Retinal pigment epithelial cell (primary cell): ENCODE results near the gene NYAP2.

ENCODE experiments used
- DNase-seq: peaks from one replicate; pipeline ENCODE4 v3.0.0-alpha.2; 2010; ENCODE audit warnings: low read depth
- H3K4me3 ChIP-seq: 2 replicates; pipeline ENCODE4 v1.5.1; 2011; ENCODE audit warnings: mild to moderate bottlenecking, low read length, control low read depth, moderate library complexity
- TF ChIP-seq, protein P1 (sequence below): conservative IDR thresholded peaks from 2 replicates; pipeline ENCODE4 v1.5.1; 2011; ENCODE audit warnings: low read depth, low read length, control low read depth, inconsistent platforms

The NYAP2 gene

DNA sequence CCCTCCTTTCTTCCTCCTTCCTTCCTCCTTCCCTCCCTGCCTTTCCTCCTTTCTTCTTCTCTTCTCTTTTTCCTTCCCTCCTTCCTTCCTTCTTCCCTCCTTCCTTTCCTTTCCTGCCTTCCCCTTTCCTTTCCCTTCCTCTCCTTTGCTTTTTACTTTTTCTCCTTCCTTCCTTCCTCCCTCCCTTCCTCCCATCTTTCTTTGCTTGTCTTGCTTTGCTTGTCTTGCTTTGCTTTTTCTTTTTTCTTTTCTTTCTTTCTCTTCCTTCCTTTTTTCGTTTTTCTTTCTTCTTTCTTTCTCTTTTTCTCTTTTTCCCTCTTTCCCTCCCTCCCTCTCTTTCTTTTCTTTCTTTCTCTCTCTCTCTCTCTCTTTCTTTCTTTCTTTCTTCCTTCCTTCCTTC is 113.0 kb downstream of the NYAP2 start:
- no peak overlapping the region for H3K4me3 ChIP-seq
- no peak for DNase-seq
- TF ChIP-seq, protein P1, sequence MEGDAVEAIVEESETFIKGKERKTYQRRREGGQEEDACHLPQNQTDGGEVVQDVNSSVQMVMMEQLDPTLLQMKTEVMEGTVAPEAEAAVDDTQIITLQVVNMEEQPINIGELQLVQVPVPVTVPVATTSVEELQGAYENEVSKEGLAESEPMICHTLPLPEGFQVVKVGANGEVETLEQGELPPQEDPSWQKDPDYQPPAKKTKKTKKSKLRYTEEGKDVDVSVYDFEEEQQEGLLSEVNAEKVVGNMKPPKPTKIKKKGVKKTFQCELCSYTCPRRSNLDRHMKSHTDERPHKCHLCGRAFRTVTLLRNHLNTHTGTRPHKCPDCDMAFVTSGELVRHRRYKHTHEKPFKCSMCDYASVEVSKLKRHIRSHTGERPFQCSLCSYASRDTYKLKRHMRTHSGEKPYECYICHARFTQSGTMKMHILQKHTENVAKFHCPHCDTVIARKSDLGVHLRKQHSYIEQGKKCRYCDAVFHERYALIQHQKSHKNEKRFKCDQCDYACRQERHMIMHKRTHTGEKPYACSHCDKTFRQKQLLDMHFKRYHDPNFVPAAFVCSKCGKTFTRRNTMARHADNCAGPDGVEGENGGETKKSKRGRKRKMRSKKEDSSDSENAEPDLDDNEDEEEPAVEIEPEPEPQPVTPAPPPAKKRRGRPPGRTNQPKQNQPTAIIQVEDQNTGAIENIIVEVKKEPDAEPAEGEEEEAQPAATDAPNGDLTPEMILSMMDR: no peak

DNA sequence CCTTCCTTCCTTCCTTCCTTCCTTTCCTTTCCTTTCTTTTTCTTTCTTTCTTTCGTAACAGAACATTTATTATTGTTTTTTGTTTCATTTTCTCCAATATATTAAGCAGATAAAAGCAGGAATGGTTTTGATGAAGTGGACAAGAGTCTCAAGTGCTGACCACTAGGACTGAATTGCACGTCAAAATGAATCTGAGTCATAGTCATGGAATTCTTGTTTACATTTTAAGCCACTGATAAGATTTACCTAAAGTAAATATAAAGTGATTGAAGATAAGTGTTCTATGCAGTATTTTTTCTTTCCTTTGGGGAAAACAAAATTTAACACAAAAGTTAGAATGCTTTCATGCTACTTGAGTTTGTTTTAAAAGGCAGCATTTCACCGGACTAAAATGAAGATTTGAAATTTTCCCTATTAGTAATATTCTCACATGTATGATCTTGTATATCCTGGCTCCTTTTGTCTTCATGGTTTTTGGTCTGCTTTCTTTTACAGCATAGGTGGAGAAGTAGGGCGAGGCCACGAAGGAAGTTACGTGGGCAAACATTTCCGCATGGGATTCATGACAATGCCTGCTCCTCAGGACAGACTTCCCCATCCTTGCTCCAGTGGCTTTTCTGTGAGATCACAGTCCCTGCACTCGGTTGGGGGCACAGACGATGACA is 113.5 kb downstream of the NYAP2 start:
- TF ChIP-seq, protein P1: no peak
- H3K4me3 ChIP-seq: no peak overlapping the region
- peak; percentile 66 for DNase-seq

DNA sequence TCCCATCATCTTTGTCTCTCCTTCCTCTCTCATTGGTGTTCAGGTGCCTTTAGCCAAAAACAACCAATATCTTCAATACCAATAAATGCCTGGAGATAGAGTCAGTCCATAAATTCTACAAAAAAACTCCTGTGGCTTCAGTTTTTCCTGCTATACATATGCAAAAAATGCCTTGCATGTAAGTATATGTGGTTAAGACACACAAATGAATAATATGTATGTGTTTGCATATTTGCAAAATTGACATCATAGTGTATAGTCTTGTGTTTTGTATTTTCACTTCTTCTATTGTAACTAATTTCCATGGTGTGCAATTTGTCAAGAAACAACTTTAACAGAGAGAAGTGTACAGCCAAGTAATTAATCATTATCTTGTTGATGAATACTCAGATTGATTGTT is 115.5 kb downstream of the NYAP2 start:
- TF ChIP-seq, protein P1: no peak
- H3K4me3 ChIP-seq: no peak overlapping the region
- DNase-seq: no peak

DNA sequence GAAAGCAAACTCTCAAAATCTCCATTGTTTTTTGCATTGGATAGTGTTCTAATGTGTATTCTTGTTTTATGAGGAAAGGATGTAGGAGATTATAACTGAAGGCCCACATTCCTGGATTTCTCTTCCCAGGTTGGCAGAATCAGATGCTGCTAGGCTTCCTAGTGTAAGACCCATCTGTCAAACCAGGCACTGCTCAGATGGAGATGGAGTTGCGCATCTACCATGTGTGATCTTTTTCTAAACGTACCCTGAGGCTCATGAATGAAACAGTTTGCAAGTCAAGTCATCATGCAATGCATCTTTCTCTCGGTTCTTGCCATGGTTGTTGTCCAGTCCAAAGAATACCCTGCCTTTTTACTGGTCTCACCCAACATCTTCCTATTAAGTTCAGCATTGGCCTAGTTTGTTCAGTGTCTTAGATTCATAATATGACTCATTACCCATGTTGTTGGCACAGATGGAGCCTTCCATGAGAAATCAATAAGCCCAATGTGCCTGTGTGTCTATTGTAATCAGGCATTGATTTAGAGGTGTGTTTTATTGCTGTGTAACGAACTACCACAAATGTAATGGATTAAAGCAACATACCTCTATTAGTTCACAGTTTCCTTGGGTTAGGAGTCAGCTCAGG is 127.4 kb downstream of the NYAP2 start:
- no peak overlapping the region for H3K4me3 ChIP-seq
- DNase-seq: no peak
- TF ChIP-seq, protein P1: no peak

DNA sequence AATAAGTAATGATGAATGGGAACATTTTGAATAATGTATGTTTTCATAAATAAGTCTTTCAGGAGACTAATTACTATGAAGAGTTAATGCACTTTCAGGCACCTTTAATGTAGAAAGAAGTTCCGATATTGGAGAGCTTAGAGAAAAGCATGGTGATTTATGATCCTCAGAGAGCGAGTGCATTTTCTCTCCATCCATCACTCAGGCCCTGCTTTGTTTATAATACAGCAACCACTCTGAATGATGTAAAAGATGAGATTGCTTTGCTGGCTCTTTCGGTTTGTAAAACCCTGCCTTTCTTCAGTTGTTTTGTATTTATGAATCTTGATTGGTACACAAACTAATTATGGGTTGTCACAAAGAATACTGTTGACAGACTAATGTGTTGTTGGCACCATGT is 132.0 kb downstream of the NYAP2 start:
- no peak overlapping the region for H3K4me3 ChIP-seq
- DNase-seq: no peak
- TF ChIP-seq, protein P1: no peak

DNA sequence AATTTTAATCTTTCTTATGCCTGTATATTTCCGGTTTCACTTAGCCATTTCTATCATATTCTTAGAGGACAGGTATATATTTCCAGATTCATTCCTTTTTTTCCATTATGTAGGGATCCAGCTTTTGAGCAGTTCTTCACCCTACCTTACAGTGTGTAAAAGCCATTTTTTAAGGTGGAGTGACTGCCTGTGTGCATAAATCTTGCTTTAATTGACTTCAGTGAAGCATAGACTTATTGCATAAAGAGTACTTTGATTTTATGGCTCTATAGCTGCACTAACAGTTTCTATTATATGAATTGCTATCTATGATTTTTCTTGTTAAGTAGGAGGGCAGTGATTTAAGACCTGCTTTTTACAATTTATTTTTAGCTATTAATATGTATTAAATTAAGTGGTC is 132.6 kb downstream of the NYAP2 start:
- H3K4me3 ChIP-seq: no peak overlapping the region
- TF ChIP-seq, protein P1: no peak
- DNase-seq: no peak

DNA sequence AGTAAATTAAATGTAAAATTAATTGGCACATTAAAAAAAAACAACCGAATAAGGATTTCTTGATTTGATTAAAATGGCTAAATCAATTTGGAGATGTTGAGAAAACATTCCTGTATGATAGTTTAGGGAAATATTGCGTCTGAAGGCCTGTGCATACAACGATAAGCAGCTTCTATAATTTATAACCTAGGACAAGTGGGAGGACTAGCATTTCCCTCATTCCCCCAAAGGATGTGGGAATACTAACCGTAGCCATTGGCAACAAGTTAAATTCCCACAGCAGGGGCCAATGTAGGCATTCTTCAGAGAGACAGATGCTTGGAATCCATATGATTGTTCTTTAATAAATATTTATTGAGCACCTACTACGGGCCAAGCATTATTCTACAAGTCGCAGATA is 134.5 kb downstream of the NYAP2 start:
- TF ChIP-seq, protein P1: no peak
- no peak overlapping the region for H3K4me3 ChIP-seq
- DNase-seq: no peak
